Loucy (cell line): Measurements from ENCODE around the gene GPR39.

Experiments used
- EZH2phosphoT487 ChIP-seq: fragments of 200-600 bp; IDR thresholded peaks from 2 replicates; pipeline ENCODE4 v1.6.1; 2018; ENCODE audit warnings: antibody characterized with exemption, mild to moderate bottlenecking, moderate library complexity, borderline replicate concordance
- TF ChIP-seq, protein P1 (sequence below): fragments of 200-600 bp; sonication (generic); conservative IDR thresholded peaks from 2 replicates; pipeline ENCODE4 v1.5.1; 2014; ENCODE audit warnings: mild to moderate bottlenecking, antibody characterized with exemption, low read length

GRCh38 chr2:132465917-132466316, 49.3 kb downstream of the GPR39 start:
- TF ChIP-seq, protein P1, sequence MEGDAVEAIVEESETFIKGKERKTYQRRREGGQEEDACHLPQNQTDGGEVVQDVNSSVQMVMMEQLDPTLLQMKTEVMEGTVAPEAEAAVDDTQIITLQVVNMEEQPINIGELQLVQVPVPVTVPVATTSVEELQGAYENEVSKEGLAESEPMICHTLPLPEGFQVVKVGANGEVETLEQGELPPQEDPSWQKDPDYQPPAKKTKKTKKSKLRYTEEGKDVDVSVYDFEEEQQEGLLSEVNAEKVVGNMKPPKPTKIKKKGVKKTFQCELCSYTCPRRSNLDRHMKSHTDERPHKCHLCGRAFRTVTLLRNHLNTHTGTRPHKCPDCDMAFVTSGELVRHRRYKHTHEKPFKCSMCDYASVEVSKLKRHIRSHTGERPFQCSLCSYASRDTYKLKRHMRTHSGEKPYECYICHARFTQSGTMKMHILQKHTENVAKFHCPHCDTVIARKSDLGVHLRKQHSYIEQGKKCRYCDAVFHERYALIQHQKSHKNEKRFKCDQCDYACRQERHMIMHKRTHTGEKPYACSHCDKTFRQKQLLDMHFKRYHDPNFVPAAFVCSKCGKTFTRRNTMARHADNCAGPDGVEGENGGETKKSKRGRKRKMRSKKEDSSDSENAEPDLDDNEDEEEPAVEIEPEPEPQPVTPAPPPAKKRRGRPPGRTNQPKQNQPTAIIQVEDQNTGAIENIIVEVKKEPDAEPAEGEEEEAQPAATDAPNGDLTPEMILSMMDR, result no peak
- no peak for TF ChIP-seq EZH2phosphoT487
